ENCODE measurements around the gene P2RX6. TPM values are rescaled to one million over a fixed set of nuclear protein-coding genes. Genes with fewer than 3 reads are reported as not detected.
A peak's percentile ranks its signal among the peaks of the same experiment; 100 is the strongest.

Gene P2RX6
- total and polyA plus RNA-seq, 9 of the 15 experiments (the other 6 are each of a cell fraction or from before 2014, with no cell fraction given): 0.01 to 3.9 (median 1.5) TPM; not detected in 1

- TF ChIP-seq THRB (CRISPR knock-in tag; conservative IDR thresholded peaks at IDR 0.05): peak; percentile 82
- no peak for TF ChIP-seq C11orf30 (IDR thresholded peaks at IDR 0.05; ENCODE audit: low read depth)
- peak; percentile 51; the same call in 1 of the 2 replicates for TF ChIP-seq ZNF583 (CRISPR knock-in tag; IDR thresholded peaks at IDR 0.05)
- TF ChIP-seq POLR2B (IDR thresholded peaks at IDR 0.05; ENCODE audit: low read depth, partially characterized antibody): no peak
- no peak for TF ChIP-seq ATF3 (IDR thresholded peaks at IDR 0.05)
- 0 out of 2 replicates have a peak, but pooled peaks have one; percentile 41 for TF ChIP-seq ATF3 (CRISPR knock-in tag; conservative IDR thresholded peaks at IDR 0.05)
- TF ChIP-seq SNAPC5 (CRISPR knock-in tag; IDR thresholded peaks at IDR 0.05): no peak
- no peak for TF ChIP-seq TEAD2 (tag; IDR thresholded peaks at IDR 0.05)
- no peak for TF ChIP-seq MECOM (CRISPR knock-in tag; IDR thresholded peaks at IDR 0.05)
Observed at GRCh38 chr22:21020802-21021429, 6.0 kb downstream of the P2RX6 start (continued).

All from K562 (cell line).